HG02678 (cell line): ENCODE data around the gene TOR4A.

Experiments used
- ATAC-seq: cut with Tn5 transposase; IDR thresholded peaks from one replicate; pipeline ENCODE4 v1.9.1; 2021; ENCODE audit warnings: mild to moderate bottlenecking, moderate library complexity; ENCODE audit not compliant: unreplicated experiment

The TOR4A gene

GRCh38 chr9:137277329-137278041, at the start of gene TOR4A:
Gene TOR4A (plus strand): TSS chr9:137277726. CDS start chr9:137278690, 964 bp downstream.
- peak; percentile 65 for ATAC-seq

GRCh38 chr9:137227853-137228505, 49.5 kb upstream of the TOR4A start:
- no peak for ATAC-seq

GRCh38 chr9:137228506-137228967, 49.0 kb upstream of the TOR4A start:
- ATAC-seq: no peak

GRCh38 chr9:137228968-137229896, 48.3 kb upstream of the TOR4A start:
- ATAC-seq: no peak

- ATAC-seq: no peak
Observed at GRCh38 chr9:137229903-137230704, 47.4 kb upstream of the TOR4A start.

GRCh38 chr9:137230705-137231371, 46.7 kb upstream of the TOR4A start, which contains the start of gene SLC34A3:
Gene SLC34A3 (plus strand): TSS chr9:137230901. CDS start chr9:137231703, 802 bp downstream.
- ATAC-seq: no peak

- ATAC-seq: no peak
Observed at GRCh38 chr9:137231372-137232039, 46.0 kb upstream of the TOR4A start.

- ATAC-seq: no peak
Observed at GRCh38 chr9:137232101-137232500, 45.4 kb upstream of the TOR4A start.

- no peak for ATAC-seq
Observed at GRCh38 chr9:137232510-137232909, 45.0 kb upstream of the TOR4A start.

GRCh38 chr9:137233143-137233980, 44.2 kb upstream of the TOR4A start:
- no peak for ATAC-seq

GRCh38 chr9:137234055-137234697, 43.4 kb upstream of the TOR4A start:
- ATAC-seq: no peak

- ATAC-seq: no peak
Observed at GRCh38 chr9:137234758-137235423, 42.6 kb upstream of the TOR4A start.

GRCh38 chr9:137235424-137236237, 41.9 kb upstream of the TOR4A start:
- ATAC-seq: no peak

GRCh38 chr9:137236238-137236935, 41.1 kb upstream of the TOR4A start:
- ATAC-seq: no peak

- ATAC-seq: no peak
Observed at GRCh38 chr9:137236936-137237421, 40.5 kb upstream of the TOR4A start.
